Measurements from ENCODE around the gene PSD. TPM values are rescaled to one million over a fixed set of nuclear protein-coding genes. Genes with fewer than 3 reads are reported as not detected.

PSD gene
- total RNA-seq, 1 experiment from 2014 or later = 3.4 TPM

DNA sequence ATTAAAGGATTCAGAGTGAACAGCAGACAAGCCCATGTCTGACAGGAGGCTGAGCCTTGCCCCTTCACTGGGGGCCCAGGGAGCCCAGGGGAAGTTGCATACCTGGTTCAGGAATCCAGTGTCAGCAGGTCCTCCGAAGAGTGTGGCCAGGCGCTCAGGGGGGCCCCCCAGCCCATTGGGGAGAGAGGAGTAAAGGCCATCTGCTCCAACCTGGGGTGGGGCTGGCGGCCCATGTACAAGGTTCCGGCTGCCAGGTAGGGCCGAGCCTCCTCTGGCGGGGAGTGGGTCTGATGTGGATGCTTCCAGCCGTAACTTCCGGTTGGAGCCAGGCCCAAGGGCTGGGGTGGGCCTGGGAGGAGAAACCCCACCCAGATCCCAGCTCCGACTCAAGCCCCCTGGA, 2.3 kb downstream of the PSD start:
- H3K18ac ChIP-seq (ENCODE audit: insufficient read length, low read depth, low read length) = no peak overlapping the region
- peaks cover 3% of the 10 kb centered on the region; the same call in 1 of the 2 replicates for H3K27me3 ChIP-seq (ENCODE audit: insufficient read depth, low read length)
- H2BK12ac ChIP-seq (ENCODE audit: insufficient read length, low read depth, low read length) = no peak overlapping the region
- H3K23ac ChIP-seq (ENCODE audit: insufficient read length, low read depth, low read length) = no peak overlapping the region
- H2BK15ac ChIP-seq (ENCODE audit: low read depth, low read length) = no peak overlapping the region
- H3K23me2 ChIP-seq (ENCODE audit: insufficient read length, low read depth, low read length, poor library complexity, severe bottlenecking) = peaks cover 26% of the 10 kb centered on the region
- no peaks in the 10 kb centered on the region for H3K79me2 ChIP-seq (ENCODE audit: insufficient read depth, low read length)
- no peak overlapping the region for H4K8ac ChIP-seq (replicated peaks; ENCODE audit: insufficient read length, low read depth, low read length)
- H3K4me1 Mint-ChIP-seq = peaks cover 23 to 44% of the 10 kb centered on the region in 2 experiments
- TF ChIP-seq, protein P1, sequence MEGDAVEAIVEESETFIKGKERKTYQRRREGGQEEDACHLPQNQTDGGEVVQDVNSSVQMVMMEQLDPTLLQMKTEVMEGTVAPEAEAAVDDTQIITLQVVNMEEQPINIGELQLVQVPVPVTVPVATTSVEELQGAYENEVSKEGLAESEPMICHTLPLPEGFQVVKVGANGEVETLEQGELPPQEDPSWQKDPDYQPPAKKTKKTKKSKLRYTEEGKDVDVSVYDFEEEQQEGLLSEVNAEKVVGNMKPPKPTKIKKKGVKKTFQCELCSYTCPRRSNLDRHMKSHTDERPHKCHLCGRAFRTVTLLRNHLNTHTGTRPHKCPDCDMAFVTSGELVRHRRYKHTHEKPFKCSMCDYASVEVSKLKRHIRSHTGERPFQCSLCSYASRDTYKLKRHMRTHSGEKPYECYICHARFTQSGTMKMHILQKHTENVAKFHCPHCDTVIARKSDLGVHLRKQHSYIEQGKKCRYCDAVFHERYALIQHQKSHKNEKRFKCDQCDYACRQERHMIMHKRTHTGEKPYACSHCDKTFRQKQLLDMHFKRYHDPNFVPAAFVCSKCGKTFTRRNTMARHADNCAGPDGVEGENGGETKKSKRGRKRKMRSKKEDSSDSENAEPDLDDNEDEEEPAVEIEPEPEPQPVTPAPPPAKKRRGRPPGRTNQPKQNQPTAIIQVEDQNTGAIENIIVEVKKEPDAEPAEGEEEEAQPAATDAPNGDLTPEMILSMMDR (conservative IDR thresholded peaks at IDR 0.05) = no peak
- no peaks in the 10 kb centered on the region; a peak in 1 of 5 replicates for H3K9me3 Mint-ChIP-seq
- H4K91ac ChIP-seq (ENCODE audit: insufficient read length, low read depth, low read length) = no peak overlapping the region
- H4K20me1 ChIP-seq (ENCODE audit: control insufficient read depth, insufficient read depth, insufficient read length) = no peaks in the 10 kb centered on the region
- H2BK5ac ChIP-seq (ENCODE audit: insufficient read length, low read length) = no peak overlapping the region
- no peak overlapping the region for H3K27ac Mint-ChIP-seq
- peaks cover 4% of the 10 kb centered on the region; the same call in 1 of the 2 replicates for H3K4me1 ChIP-seq (ENCODE audit: insufficient read depth, low read length)
- H3K79me1 ChIP-seq (ENCODE audit: insufficient read depth, low read depth, low read length, poor library complexity, severe bottlenecking) = no peaks in the 10 kb centered on the region
- H3K14ac ChIP-seq (ENCODE audit: insufficient read depth, low read length) = no peak overlapping the region
- no peak overlapping the region; a peak in 1 of 5 replicates for H3K4me3 Mint-ChIP-seq
- DNase-seq = no peak
- no peak overlapping the region for H3T11ph ChIP-seq (ENCODE audit: low read length)
- H3K27me3 Mint-ChIP-seq (ENCODE audit: low read depth) = peaks cover 49% of the 10 kb centered on the region
- H2BK120ac ChIP-seq (ENCODE audit: low read depth, low read length, poor library complexity, severe bottlenecking) = no peak overlapping the region
- peaks cover 0 to 1% (median 0%) of the 10 kb centered on the region in 3 experiments; a peak in 1 of 7 replicates for H3K36me3 Mint-ChIP-seq (ENCODE audit: insufficient read depth in 1 of 3, low read depth in 3 of 3)
- H3K4me2 ChIP-seq (ENCODE audit: insufficient read depth, insufficient read length, low read length) = no peak overlapping the region
- no peak overlapping the region for H3K56ac ChIP-seq (ENCODE audit: insufficient read length, low read depth, low read length)
- no CpG with 5 or more reads among the region's 9 CpGs for WGBS (ENCODE audit: extremely low coverage, insufficient read length, low lambda C conversion rate)
- no peak overlapping the region for H3K4ac ChIP-seq (ENCODE audit: low read depth, low read length)
- H3K27ac ChIP-seq (ENCODE audit: insufficient read length, low read depth, low read length) = no peak overlapping the region
- H2BK20ac ChIP-seq (ENCODE audit: low read depth, low read length, poor library complexity, severe bottlenecking) = no peak overlapping the region
- no peak overlapping the region for H2AK5ac ChIP-seq (ENCODE audit: insufficient read length, low read length)
- no peak overlapping the region for H2AFZ ChIP-seq (ENCODE audit: low read length)
- no peak overlapping the region for H4K5ac ChIP-seq (ENCODE audit: insufficient read length, low read depth, low read length)
- H3K9ac ChIP-seq (ENCODE audit: extremely low read depth, insufficient read length, low read length) = no peak overlapping the region
- no peaks in the 10 kb centered on the region for H3K9me3 ChIP-seq (ENCODE audit: control insufficient read depth, low read depth, low read length)

All from H9 (cell line).